ENCODE measurements around the gene ELF2.
"Not testable (repeated sequence)": the region's sequence is repeated elsewhere in the genome, so short reads cannot be mapped to it uniquely, and the experiment has no call there.

The ELF2 gene

GRCh38 chr4:139060591-139060990 lies 116.4 kb downstream of the ELF2 start:
- DNase-seq: no peak

GRCh38 chr4:139059026-139059425 lies 118.0 kb downstream of the ELF2 start:
- DNase-seq: not testable (repeated sequence)

DNA sequence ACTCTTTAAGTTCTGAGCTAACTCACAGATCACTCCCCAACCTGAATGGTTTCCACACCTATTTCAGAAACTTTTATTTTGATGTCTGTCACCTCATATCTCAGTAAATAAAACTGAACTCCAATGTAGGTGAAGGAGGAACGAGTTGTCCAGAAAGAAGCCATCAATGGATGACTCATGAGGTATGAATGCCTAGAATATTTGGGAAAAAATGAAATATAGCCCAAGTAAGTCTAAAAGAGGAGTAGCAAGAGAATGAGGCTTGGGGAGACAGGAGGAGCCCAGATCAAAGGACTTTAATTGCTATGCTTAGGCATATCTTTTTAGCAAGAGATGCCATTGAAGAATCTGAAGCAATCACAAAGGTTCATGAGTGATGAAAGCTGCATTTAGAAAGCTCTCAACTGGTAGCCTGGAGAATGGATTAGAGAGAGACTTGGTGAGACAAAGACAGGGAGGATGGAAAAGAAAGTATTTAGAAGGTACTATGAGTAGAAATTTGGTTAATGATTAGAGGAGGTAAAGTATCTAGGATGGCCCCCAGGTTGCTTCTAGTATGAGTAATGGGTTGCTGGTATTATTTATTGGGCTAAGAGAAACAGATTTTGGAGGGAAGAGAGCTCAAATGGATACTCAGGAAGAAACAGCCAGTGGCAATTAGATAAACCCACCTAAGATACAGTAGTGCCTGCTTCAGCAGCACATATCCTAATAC lies 122.1 kb downstream of the ELF2 start:
- peak; percentile 41 for DNase-seq

GRCh38 chr4:139053909-139054308 lies 123.1 kb downstream of the ELF2 start:
- DNase-seq: no peak

DNA sequence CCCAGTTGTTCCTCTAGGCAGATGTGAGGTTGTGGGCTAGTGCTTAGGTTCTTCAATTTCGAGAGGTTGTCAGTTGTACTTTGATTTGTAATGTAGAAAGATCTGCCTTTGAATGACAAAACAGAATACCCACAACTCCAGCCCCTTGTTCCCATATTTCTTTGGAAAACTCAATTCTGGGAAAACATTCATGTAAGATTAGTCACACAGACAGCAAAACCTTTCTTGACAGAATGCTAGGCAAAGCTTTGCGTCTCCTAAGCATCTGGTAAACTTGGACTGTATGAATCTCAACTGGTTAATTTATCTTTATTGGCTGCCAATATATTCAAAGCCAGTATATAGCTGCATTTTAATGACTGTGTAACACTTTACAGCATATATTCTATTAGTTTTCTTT lies 126.6 kb downstream of the ELF2 start:
- peak; percentile 75 for DNase-seq

- DNase-seq: no peak
Observed at GRCh38 chr4:139048026-139048425, 129.0 kb downstream of the ELF2 start.

DNA sequence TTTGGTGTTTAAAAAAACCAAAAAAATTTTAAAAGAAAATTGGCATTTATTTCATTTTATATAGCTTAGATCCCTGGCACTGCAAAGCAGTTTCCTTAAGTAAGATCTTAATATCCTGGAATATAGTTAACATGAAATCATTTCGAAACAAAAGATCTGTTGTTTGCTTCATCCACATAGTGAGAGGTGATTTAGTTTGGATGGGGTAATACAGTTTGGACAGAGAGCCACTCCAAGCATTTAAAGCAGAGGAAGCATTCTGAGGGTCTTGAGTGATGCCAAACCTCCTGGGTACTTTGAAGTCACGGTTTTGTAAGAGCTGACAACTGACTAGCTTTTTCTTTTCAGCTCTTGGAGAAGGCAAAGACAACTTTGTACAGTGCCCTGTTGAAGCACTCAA lies 132.7 kb downstream of the ELF2 start:
- no peak for DNase-seq

- no peak for DNase-seq
Observed at GRCh38 chr4:139042981-139043460, 134.0 kb downstream of the ELF2 start.

GRCh38 chr4:139038874-139039443 lies 138.1 kb downstream of the ELF2 start:
- DNase-seq: no peak

DNA sequence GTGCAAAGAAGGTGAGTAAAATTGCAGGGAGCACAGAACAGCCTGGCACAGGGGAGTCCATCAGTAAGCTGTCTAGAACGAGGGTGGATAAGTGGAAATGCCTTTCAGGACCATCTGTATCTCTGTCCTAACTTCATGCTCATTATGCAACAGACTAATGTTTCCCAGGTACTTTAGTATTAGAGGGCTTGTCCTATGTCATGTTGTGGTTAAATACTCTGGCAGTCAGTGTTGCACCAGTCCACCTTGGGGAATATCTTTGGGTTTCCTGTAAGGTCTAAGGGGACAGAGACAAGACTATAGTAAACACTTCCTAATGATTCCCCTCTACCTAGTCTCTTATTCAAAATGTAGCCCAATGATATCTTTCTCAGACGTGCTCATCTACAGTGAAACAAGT lies 140.1 kb downstream of the ELF2 start:
- DNase-seq: no peak

DNA sequence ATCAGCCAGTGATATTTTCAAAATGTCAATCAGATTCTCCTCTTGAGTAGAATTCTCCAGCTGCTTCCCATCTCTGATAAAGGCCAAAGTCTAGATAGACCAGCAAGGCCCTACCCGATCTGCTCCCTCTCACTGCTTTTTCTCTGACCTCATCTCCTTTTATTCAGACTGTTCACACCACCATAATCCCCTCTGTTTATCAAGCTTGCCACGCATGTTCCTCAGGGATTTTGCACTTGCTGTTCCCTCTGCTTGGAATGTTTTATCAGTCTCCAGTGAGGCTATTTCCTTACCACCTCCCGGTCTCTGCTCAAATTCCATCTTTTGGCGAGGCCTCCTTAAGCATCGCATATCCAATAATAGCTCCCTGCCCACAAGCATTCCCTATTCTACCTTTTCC lies 141.4 kb downstream of the ELF2 start:
- no peak for DNase-seq

DNA sequence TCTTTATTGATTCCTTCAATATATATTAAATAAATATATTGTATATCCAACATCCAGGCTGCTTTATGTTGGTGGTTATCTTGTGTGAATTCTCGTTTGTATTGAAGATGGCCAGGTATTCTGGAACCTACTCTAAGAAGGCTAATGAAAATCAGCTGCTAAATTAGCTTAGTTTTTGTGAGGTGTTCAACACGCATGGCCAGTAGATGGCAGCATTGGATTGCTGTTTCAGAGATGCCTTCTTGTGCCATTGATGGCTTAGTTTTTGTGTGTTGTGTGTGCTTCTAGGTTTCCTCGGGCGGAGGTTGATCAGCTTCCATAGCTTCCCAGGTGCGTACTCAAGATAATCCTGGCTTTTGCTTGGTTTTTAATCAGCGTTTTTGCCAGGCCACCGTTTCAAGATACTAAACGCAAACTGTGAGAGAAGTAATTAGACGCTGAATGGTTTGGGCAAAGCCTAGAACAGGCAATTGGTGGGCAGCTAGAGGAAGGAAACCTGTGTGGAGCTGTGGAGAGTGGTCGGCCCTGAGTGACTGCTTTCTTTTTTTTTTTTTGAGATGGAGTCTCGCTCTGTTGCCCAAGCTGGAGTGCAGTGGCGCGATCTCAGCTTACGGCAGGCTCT lies 146.3 kb downstream of the ELF2 start:
- DNase-seq: peak; percentile 81

- not testable (repeated sequence) for DNase-seq
Observed at GRCh38 chr4:139029866-139030363, 147.1 kb downstream of the ELF2 start.

- DNase-seq: no peak
Observed at GRCh38 chr4:139028191-139028661, 148.8 kb downstream of the ELF2 start.

DNA sequence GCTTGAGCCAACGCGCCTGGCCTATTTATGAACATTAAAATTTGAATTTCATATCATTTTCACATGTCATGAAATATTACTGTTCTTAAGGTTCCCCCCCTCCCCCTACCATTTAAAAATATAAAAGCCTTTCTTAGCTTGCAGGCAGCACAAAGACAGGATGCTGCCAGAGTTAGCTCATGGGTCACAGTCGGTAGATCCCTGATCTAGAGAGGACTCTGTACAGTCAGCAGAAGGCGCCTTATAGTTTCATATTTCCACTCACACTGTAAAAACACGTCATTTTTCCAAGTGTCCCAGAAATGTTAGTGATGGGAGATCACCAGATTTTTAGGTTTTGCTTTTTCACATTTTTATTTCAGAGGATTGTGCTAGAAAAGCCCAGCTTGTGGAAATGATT lies 149.2 kb downstream of the ELF2 start:
- DNase-seq: no peak

- no peak for DNase-seq
Observed at GRCh38 chr4:139025841-139026240, 151.2 kb downstream of the ELF2 start.

DNA sequence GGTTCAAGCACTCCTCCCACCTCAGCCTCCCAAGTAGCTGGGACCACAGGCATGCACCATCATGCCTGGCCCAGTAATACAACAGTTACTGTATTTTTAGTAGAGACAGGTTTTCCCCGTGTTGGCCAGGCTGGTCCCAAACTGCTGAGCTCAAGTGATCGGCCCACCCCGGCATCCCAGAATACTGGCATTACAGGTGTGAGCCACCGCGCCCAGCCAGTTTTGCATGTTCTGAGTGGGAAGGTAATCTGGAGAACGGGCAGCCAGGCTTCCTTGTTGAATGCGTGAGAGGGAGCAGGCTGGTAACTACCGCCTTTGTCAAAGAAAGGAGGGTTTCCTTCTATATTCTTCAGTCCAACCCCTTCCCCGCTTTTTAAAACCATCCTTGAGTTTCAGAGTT lies 152.3 kb downstream of the ELF2 start:
- DNase-seq: no peak

DNA sequence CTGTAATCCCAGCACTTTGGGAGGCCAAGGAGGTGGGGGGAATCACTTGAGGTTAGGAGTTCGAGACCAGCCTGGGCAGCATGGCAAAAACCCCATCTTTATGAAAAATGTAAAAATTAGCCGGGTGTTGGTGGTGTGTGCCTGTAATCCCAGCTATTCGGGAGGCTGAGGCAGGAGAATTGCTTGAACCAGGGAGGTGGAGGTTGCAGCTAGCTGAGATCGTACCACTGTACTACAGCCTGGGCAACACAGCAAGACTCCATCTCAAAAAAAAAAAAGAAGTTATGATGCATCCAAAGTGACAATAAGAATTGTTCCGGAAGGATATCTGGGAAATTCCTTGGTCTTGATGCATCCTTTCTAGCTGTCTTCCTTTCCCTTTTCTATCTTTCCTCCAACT lies 154.2 kb downstream of the ELF2 start:
- no peak for DNase-seq

DNA sequence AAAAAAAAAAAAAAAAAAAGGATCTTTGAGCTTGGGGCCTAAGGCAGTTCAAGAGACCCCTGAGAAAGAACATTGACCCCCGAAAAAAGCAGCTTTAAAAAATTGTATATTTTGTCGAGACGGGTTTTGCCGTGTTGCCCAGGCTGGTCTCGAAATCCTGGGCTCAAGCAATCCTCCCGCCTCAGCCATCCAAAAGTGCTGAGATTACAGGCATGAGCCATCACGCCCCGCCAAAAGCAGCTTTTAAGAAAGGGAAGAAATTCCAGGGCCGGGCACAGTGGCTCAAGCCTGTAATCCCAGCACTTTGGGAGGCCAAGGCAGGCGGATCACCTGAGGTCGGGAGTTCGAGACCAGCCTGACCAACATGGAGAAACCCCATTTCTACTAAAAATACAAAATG lies 155.9 kb downstream of the ELF2 start:
- not testable (repeated sequence) for DNase-seq

GRCh38 chr4:139020384-139020783 lies 156.6 kb downstream of the ELF2 start:
- no peak for DNase-seq

DNA sequence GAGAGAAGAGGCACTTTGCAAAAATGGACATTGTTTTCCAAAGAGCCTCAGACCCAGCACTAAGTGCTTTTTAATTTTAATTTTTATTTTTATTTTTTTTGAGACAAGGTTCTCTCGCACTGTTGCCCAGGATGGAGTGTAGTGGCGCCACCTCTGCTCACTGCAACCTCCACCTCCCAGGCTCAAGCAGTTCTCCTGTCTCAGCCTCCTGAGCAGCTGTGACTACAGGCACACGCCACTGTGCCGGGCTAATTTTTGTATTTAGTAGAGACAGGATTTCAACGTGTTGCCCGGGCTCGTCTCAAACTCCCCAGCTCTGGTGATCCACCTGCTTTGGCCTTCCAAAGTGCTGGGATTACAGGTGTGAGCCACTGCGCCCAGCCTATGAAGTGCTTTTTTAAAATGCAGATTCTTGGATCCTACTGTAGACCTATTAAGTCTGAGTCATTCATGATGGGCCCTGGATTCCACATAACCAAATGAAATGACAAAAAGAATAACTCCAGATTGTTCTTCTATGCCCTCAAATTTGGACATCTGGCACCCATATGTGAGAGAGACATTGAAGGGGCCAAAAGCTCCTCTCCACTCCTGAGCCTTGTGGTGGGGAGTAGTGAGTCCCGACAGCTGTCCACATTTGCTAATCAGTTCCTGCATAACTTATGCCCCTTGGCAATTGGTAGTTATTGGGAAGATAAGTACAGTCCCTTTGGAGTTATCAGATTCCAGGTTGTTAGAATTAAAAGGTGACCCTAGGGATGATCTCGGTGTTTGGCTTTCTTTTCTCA lies 157.9 kb downstream of the ELF2 start:
- peak; percentile 92 for DNase-seq

GRCh38 chr4:139018501-139018900 lies 158.5 kb downstream of the ELF2 start:
- no peak for DNase-seq

DNA sequence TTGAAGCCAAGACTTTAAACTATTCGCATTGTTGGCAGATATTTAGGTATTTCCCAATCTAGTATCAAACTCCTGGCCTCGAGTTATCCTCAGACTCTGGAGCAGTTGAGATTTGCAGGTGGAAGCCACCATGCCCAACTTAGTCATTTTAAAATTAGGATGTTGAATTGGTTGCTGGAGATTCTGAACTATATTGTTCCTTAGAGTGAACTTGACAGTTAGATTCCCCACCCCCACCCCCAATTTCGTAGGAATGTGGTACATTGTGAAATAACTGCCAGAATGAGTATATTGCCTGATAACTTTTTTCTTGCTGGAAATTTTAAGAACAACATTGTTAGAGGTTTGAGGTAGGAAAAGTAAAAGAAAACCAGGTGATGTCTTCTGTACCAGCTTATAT lies 159.2 kb downstream of the ELF2 start:
- peak; percentile 27 for DNase-seq

Measured in fibroblast of upper back skin (primary cell).